HepG2 (cell line): Measurements from ENCODE around the gene SPHK1. TPM values are rescaled to one million over a fixed set of nuclear protein-coding genes. Genes with fewer than 3 reads are reported as not detected.

Experiments used
- CBX2 ChIP-seq, 2 experiments: fragments of 200-600 bp in 1 of 2; sonication (generic); formaldehyde crosslinking in 1 of 2; IDR thresholded peaks; 2 replicates each; pipeline versions ENCODE4 v1.7.0 to v1.8.1; 2018 to 2022; ENCODE audit warnings: low read depth in 2 of 2, low read length in 1 of 2, mild to moderate bottlenecking in 1 of 2, missing genetic modification reagents in 1 of 2
- FOXC1 ChIP-seq: sonication (generic); formaldehyde crosslinking; IDR thresholded peaks from 2 replicates; pipeline ENCODE4 v1.8.0; 2022; ENCODE audit warnings: mild to moderate bottlenecking, missing genetic modification reagents, borderline replicate concordance
- HNRNPLL ChIP-seq: fragments of 200-400 bp; formaldehyde crosslinking; IDR thresholded peaks from 2 replicates; pipeline ENCODE4 v1.6.1; 2017; ENCODE audit warnings: mild to moderate bottlenecking, low read depth, low read length; ENCODE audit not compliant: poor library complexity, severe bottlenecking
- MXD1 ChIP-seq: sonication (generic); formaldehyde crosslinking; IDR thresholded peaks from 2 replicates; pipeline ENCODE4 v1.4.0; 2020; ENCODE audit warnings: mild to moderate bottlenecking, missing genetic modification reagents
- NR2F6 ChIP-seq, 2 experiments: IDR thresholded peaks; 2 replicates each; pipeline ENCODE4 v1.6.1; 2016; ENCODE audit warnings: antibody characterized with exemption in 1 of 2, mild to moderate bottlenecking in 1 of 2
- ONECUT2 ChIP-seq: sonication (generic); formaldehyde crosslinking; IDR thresholded peaks from 2 replicates; pipeline ENCODE4 v1.4.0; 2020; ENCODE audit warnings: missing genetic modification reagents
- RFXANK ChIP-seq: IDR thresholded peaks from 2 replicates; pipeline ENCODE4 v1.6.1; 2016
- SP4 ChIP-seq: sonication (generic); formaldehyde crosslinking; IDR thresholded peaks from 2 replicates; pipeline ENCODE4 v1.8.1; 2023; ENCODE audit warnings: mild to moderate bottlenecking, missing genetic modification reagents
- SRY ChIP-seq: sonication (generic); formaldehyde crosslinking; IDR thresholded peaks from 2 replicates; pipeline ENCODE4 v1.8.0; 2022; ENCODE audit warnings: mild to moderate bottlenecking, missing genetic modification reagents
- SYNCRIP ChIP-seq: fragments of 200-400 bp; formaldehyde crosslinking; IDR thresholded peaks from 2 replicates; pipeline ENCODE4 v1.6.1; 2018; ENCODE audit warnings: mild to moderate bottlenecking, low read depth, low read length; ENCODE audit not compliant: insufficient read depth
- ZNF547 ChIP-seq: sonication (generic); formaldehyde crosslinking; IDR thresholded peaks from 2 replicates; pipeline ENCODE4 v1.5.1; 2020; ENCODE audit warnings: mild to moderate bottlenecking, missing genetic modification reagents
- ZNF841 ChIP-seq: sonication (generic); formaldehyde crosslinking; IDR thresholded peaks from 2 replicates; pipeline ENCODE4 v1.8.1; 2023; ENCODE audit warnings: missing genetic modification reagents, borderline replicate concordance
- ZSCAN12 ChIP-seq: sonication (generic); formaldehyde crosslinking; IDR thresholded peaks from 2 replicates; pipeline ENCODE4 v1.9.0; 2021; ENCODE audit warnings: mild to moderate bottlenecking, missing genetic modification reagents
- polyA plus RNA-seq, 8 experiments: library from polyadenylated mRNA; depleted of rRNA in 3 of 8; stranded (reverse) in 7 of 8; unstranded in 1 of 8; fragments of >200 nt; fragmentation: Illumina TruSeq in 4 of 8; extraction: Trizol in 4 of 8; gene quantifications; 2 replicates each; pipeline versions ENCODE4 v1.2.1 to v1.2.3, GENCODE V29; 2011 to 2016; ENCODE audit warnings: low read depth in 4 of 8, missing spikeins in 1 of 8, mixed read lengths in 1 of 8; ENCODE audit not compliant: insufficient read depth in 1 of 8
- total RNA-seq, 5 experiments: library from RNA; depleted of rRNA; stranded (reverse); fragments of >200 nt; fragmentation: Illumina TruSeq; extraction: Trizol; gene quantifications; 2 replicates each; pipeline ENCODE4 v1.2.3, GENCODE V29; 2016; ENCODE audit warnings: low read depth in 1 of 5
- TF ChIP-seq, protein P1 (sequence below), 2 experiments: fragments of 450-650 bp in 1 of 2; sonication (generic) in 1 of 2; formaldehyde crosslinking in 1 of 2; IDR thresholded peaks; 2 replicates each; pipeline versions ENCODE4 v1.6.1 to v1.8.0; 2016 to 2022; ENCODE audit warnings: antibody characterized with exemption in 1 of 2, mild to moderate bottlenecking in 1 of 2, missing genetic modification reagents in 1 of 2
- TF ChIP-seq, protein P2 (sequence below): sonication (generic); formaldehyde crosslinking; conservative IDR thresholded peaks from 2 replicates; pipeline ENCODE4 v1.8.0; 2022; ENCODE audit warnings: low read depth, missing genetic modification reagents

The SPHK1 gene
- total and polyA plus RNA-seq, 2 of the 13 experiments (the other 11 are each of a cell fraction or from before 2014, with no cell fraction given) = 129 to 160 TPM

DNA sequence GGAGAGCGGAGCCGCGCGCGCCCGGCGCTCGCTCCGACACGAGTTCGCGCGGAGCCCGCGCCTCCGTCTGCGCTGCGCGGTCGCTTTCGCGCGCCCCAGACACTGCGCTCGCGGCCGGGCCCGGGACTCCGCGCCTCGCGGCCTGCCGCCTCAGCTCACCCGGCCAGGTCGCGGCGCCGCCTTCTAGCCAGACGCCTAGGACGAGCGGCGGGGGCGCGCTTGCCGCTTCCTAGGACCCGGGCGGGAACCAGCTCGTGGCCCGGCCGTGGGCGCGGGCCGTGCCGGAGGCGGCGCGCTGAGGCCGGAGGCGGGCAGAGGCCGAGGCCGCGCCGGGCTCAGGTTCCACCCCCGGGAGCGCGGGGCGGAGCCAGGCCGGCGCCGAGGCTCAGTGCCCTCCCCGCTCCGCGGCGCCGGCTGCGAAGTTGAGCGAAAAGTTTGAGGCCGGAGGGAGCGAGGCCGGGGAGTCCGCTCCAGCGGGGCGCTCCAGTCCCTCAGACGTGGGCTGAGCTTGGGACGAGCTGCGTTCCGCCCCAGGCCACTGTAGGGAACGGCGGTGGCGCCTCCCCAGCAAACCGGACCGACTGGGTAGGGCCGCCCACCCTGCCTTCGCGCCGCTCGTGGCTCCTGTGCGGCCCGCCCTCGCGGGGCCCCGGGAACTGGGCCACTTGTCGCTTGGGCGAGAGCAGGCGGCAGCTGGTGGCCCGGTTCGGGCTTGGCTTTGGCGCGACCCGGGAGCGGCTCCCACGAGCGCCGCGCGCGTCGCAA lies at the start of gene SPHK1 (continued):
- TF ChIP-seq, protein P1, sequence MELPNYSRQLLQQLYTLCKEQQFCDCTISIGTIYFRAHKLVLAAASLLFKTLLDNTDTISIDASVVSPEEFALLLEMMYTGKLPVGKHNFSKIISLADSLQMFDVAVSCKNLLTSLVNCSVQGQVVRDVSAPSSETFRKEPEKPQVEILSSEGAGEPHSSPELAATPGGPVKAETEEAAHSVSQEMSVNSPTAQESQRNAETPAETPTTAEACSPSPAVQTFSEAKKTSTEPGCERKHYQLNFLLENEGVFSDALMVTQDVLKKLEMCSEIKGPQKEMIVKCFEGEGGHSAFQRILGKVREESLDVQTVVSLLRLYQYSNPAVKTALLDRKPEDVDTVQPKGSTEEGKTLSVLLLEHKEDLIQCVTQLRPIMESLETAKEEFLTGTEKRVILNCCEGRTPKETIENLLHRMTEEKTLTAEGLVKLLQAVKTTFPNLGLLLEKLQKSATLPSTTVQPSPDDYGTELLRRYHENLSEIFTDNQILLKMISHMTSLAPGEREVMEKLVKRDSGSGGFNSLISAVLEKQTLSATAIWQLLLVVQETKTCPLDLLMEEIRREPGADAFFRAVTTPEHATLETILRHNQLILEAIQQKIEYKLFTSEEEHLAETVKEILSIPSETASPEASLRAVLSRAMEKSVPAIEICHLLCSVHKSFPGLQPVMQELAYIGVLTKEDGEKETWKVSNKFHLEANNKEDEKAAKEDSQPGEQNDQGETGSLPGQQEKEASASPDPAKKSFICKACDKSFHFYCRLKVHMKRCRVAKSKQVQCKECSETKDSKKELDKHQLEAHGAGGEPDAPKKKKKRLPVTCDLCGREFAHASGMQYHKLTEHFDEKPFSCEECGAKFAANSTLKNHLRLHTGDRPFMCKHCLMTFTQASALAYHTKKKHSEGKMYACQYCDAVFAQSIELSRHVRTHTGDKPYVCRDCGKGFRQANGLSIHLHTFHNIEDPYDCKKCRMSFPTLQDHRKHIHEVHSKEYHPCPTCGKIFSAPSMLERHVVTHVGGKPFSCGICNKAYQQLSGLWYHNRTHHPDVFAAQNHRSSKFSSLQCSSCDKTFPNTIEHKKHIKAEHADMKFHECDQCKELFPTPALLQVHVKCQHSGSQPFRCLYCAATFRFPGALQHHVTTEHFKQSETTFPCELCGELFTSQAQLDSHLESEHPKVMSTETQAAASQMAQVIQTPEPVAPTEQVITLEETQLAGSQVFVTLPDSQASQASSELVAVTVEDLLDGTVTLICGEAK (IDR thresholded peaks at IDR 0.05) = no peak
- TF ChIP-seq, protein P1 (CRISPR knock-in tag; IDR thresholded peaks at IDR 0.05) = 0 out of 2 replicates have a peak, but pooled peaks have one; percentile 49
- TF ChIP-seq CBX2 (IDR thresholded peaks at IDR 0.05; ENCODE audit: low read depth, low read length) = no peak
- TF ChIP-seq CBX2 (CRISPR knock-in tag; IDR thresholded peaks at IDR 0.05; ENCODE audit: low read depth) = no peak
- peak; percentile 83 for TF ChIP-seq SRY (CRISPR knock-in tag)
- no peak for TF ChIP-seq ONECUT2 (CRISPR knock-in tag)
- TF ChIP-seq, protein P2, sequence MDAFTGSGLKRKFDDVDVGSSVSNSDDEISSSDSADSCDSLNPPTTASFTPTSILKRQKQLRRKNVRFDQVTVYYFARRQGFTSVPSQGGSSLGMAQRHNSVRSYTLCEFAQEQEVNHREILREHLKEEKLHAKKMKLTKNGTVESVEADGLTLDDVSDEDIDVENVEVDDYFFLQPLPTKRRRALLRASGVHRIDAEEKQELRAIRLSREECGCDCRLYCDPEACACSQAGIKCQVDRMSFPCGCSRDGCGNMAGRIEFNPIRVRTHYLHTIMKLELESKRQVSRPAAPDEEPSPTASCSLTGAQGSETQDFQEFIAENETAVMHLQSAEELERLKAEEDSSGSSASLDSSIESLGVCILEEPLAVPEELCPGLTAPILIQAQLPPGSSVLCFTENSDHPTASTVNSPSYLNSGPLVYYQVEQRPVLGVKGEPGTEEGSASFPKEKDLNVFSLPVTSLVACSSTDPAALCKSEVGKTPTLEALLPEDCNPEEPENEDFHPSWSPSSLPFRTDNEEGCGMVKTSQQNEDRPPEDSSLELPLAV = peak; percentile 69; the same call in 1 of the 2 replicates
- 0 out of 2 replicates have a peak, but pooled peaks have one; percentile 59 for TF ChIP-seq MXD1
- TF ChIP-seq HNRNPLL = no peak
- peak; percentile 47; the same call in 1 of the 2 replicates for TF ChIP-seq ZNF547 (CRISPR knock-in tag)
- peak; percentile 73; the same call in 1 of the 2 replicates for TF ChIP-seq SP4 (CRISPR knock-in tag)
- no peak for TF ChIP-seq NR2F6 (IDR thresholded peaks at IDR 0.05)
- TF ChIP-seq NR2F6 (CRISPR knock-in tag; IDR thresholded peaks at IDR 0.05) = peak; percentile 27; the same call in 1 of the 2 replicates
- TF ChIP-seq ZSCAN12 = peak; percentile 54
- no peak for TF ChIP-seq SYNCRIP
- no peak for TF ChIP-seq RFXANK (CRISPR knock-in tag)
- peak; percentile 80; the same call in 1 of the 2 replicates for TF ChIP-seq ZNF841 (CRISPR knock-in tag)
- no peak; the same call in 1 of the 2 replicates for TF ChIP-seq FOXC1 (CRISPR knock-in tag)
